Endothelial cell of umbilical vein (primary cell): ENCODE measurements around the gene SRCAP. TPM values are rescaled to one million over a fixed set of nuclear protein-coding genes. Genes with fewer than 3 reads are reported as not detected.
A peak's percentile ranks its signal among the peaks of the same experiment; 100 is the strongest.

Experiments
- BruUV-seq: library from RNA; stranded (reverse); fragments of 400-500 nt; replicated peaks from 2 replicates; lab custom pipeline; 2021; lab: Mats Ljungman, UMichigan
- CTCF ChIA-PET: fragments of 300-600, 350-600 bp; sonication (Branson Sonifier 250); formaldehyde crosslinking; loops from one replicate; lab custom pipeline; 2021; ENCODE audit warnings: antibody characterized with exemption, inconsistent platforms; lab: Charles Lee
- POLR2A ChIA-PET: fragments of 300-600, 350-600 bp; sonication (Branson Sonifier 250); formaldehyde crosslinking; loops from one replicate; lab custom pipeline; 2021; ENCODE audit warnings: antibody characterized with exemption, inconsistent platforms; lab: Charles Lee
- DNase-seq: peaks from one replicate; pipeline ENCODE4 v3.0.0-alpha.2; 2011; ENCODE audit warnings: low read depth, low spot score
- FAIRE-seq: peaks from 2 replicates; lab custom pipeline; 2011; peaks lifted over from hg19 to GRCh38; lab: Jason Lieb, UNC
- H2AFZ ChIP-seq: 2 replicates; pipeline ENCODE4 v1.6.0; 2012; ENCODE audit warnings: low read depth, low read length, control low read depth, inconsistent platforms
- H3K27ac ChIP-seq: 2 replicates; pipeline ENCODE4 v1.5.1; 2011; ENCODE audit warnings: low read depth, mild to moderate bottlenecking, control low read depth, low read length, moderate library complexity; ENCODE audit not compliant: insufficient read depth
- H3K27me3 ChIP-seq, 2 experiments: 2 replicates each; pipeline versions ENCODE4 v1.6.0 to v1.6.1; 2011; ENCODE audit warnings: low read length in 2 of 2, mixed read lengths in 1 of 2; ENCODE audit not compliant: control insufficient read depth in 2 of 2, insufficient read depth in 2 of 2
- H3K36me3 ChIP-seq, 2 experiments: 2 replicates in 1 of 2; 3 replicates in 1 of 2; pipeline ENCODE4 v1.5.1; 2011; ENCODE audit warnings: low read length in 2 of 2, mild to moderate bottlenecking in 1 of 2, moderate library complexity in 1 of 2; ENCODE audit not compliant: control insufficient read depth in 2 of 2, insufficient read depth in 2 of 2; ENCODE audit errors: extremely low read depth in 1 of 2
- H3K4me1 ChIP-seq: 3 replicates; pipeline ENCODE4 v1.5.1; 2011; ENCODE audit warnings: mild to moderate bottlenecking, low read length; ENCODE audit not compliant: control insufficient read depth, insufficient read depth; ENCODE audit errors: extremely low read depth
- H3K4me2 ChIP-seq: 2 replicates; pipeline ENCODE4 v1.6.1; 2011; ENCODE audit warnings: low read length, control low read depth, mixed read lengths; ENCODE audit not compliant: insufficient read depth
- H3K4me3 ChIP-seq, 3 experiments: fragments of 200-600 bp in 1 of 3; sonication (generic), shearing (Covaris generic) in 1 of 3; replicated peaks in 1 of 3; 2 replicates each; pipeline ENCODE4 v1.5.1; 2011 to 2016; ENCODE audit warnings: control low read depth in 3 of 3, low read length in 3 of 3, mild to moderate bottlenecking in 2 of 3, inconsistent platforms in 1 of 3, low read depth in 1 of 3, moderate library complexity in 1 of 3; ENCODE audit not compliant: insufficient read depth in 1 of 3
- H3K79me2 ChIP-seq: 2 replicates; pipeline ENCODE4 v1.6.0; 2012; ENCODE audit warnings: low read length, inconsistent platforms; ENCODE audit not compliant: control insufficient read depth, insufficient read depth
- H3K9ac ChIP-seq: replicated peaks from 2 replicates; pipeline ENCODE3; 2011; ENCODE audit warnings: low read length, control low read depth; ENCODE audit not compliant: insufficient read depth; ENCODE audit errors: extremely low read depth
- H3K9me1 ChIP-seq: replicated peaks from 3 replicates; pipeline ENCODE4 v1.6.0; 2011; ENCODE audit warnings: mild to moderate bottlenecking, low read length; ENCODE audit not compliant: control insufficient read depth, insufficient read depth; ENCODE audit errors: extremely low read depth
- H3K9me3 ChIP-seq: replicated peaks from 2 replicates; pipeline ENCODE4 v1.5.1; 2012; ENCODE audit warnings: low read length, inconsistent platforms; ENCODE audit not compliant: control insufficient read depth, insufficient read depth
- H4K20me1 ChIP-seq: replicated peaks from 2 replicates; pipeline ENCODE3; 2011; ENCODE audit warnings: mild to moderate bottlenecking, low read length; ENCODE audit not compliant: control insufficient read depth, insufficient read depth; ENCODE audit errors: extremely low read depth
- EZH2 ChIP-seq: IDR thresholded peaks from 2 replicates; pipeline ENCODE4 v1.6.1; 2012; ENCODE audit warnings: borderline replicate concordance, low read depth, mild to moderate bottlenecking, moderate library complexity, low read length, inconsistent platforms; ENCODE audit not compliant: severe bottlenecking
- FOS ChIP-seq: IDR thresholded peaks from 2 replicates; pipeline ENCODE4 v1.6.1; 2011; ENCODE audit warnings: mild to moderate bottlenecking, low read length, moderate library complexity, borderline replicate concordance; ENCODE audit not compliant: insufficient read depth
- GATA2 ChIP-seq: IDR thresholded peaks from 2 replicates; pipeline ENCODE4 v1.7.0; 2011; ENCODE audit warnings: low read depth, mild to moderate bottlenecking, moderate library complexity, mixed read lengths, low read length; ENCODE audit not compliant: insufficient read length, insufficient read depth
- JUN ChIP-seq: IDR thresholded peaks from 2 replicates; pipeline ENCODE4 v1.6.1; 2011; ENCODE audit warnings: borderline replicate concordance, low read depth; ENCODE audit not compliant: insufficient read length, insufficient read depth
- MYC ChIP-seq: IDR thresholded peaks from one replicate; pipeline ENCODE4 v1.6.1; 2011; ENCODE audit warnings: mild to moderate bottlenecking, low read depth, low read length
- POLR2A ChIP-seq: IDR thresholded peaks from 2 replicates; pipeline ENCODE4 v1.6.1; 2012; ENCODE audit warnings: low read depth, mild to moderate bottlenecking, control low read depth, low read length
- POLR2AphosphoS5 ChIP-seq: IDR thresholded peaks from 2 replicates; pipeline ENCODE4 v1.6.1; 2012; ENCODE audit warnings: low read depth, mild to moderate bottlenecking, control low read depth, low read length, moderate library complexity; ENCODE audit not compliant: insufficient read depth
- dilution Hi-C: fragments of 300-500 bp; cut with MboI; formaldehyde crosslinking; loops from one replicate; pipeline ENCODE4 v1.15.0; 2019; ENCODE audit warnings: low sequenced_read_pairs; ENCODE audit not compliant: extremely low pct_ligation_motif_present
- intact Hi-C: fragments of 100-400 bp; cut with micrococcal nuclease; formaldehyde crosslinking; loops from one replicate; pipeline ENCODE4 v1.10.0; 2022
- polyA plus RNA-seq, 4 experiments: library from polyadenylated mRNA; depleted of rRNA in 3 of 4; stranded (reverse) in 3 of 4; unstranded in 1 of 4; fragments of >200 nt; gene quantifications; 2 replicates each; pipeline versions ENCODE4 v1.2.1 to v1.2.3, GENCODE V29; 2011 to 2012; ENCODE audit warnings: missing spikeins in 1 of 4
- total RNA-seq: library from RNA; stranded (reverse); gene quantifications from 2 replicates; pipeline ENCODE4 v1.2.3, GENCODE V29; 2021
- TF ChIP-seq, protein P1 (sequence below): IDR thresholded peaks from 2 replicates; pipeline ENCODE4 v1.6.1; 2011; ENCODE audit not compliant: insufficient read depth, insufficient read length
- TF ChIP-seq, protein P2 (sequence below), 2 donors: IDR thresholded peaks; 1 replicate in 1 of 2; 2 replicates in 1 of 2; pipeline ENCODE4 v1.5.1; 2011; ENCODE audit warnings: low read length in 2 of 2, mild to moderate bottlenecking in 2 of 2, moderate library complexity in 2 of 2, control low read depth in 1 of 2, inconsistent platforms in 1 of 2, low read depth in 1 of 2; ENCODE audit not compliant: insufficient read depth in 1 of 2; ENCODE audit errors: extremely low read depth in 1 of 2

Gene SRCAP
- total and polyA plus RNA-seq, 2 donors (not counting 3 experiments of a cell fraction or from before 2014, with no cell fraction given): 11.0 to 77.7 TPM

DNA sequence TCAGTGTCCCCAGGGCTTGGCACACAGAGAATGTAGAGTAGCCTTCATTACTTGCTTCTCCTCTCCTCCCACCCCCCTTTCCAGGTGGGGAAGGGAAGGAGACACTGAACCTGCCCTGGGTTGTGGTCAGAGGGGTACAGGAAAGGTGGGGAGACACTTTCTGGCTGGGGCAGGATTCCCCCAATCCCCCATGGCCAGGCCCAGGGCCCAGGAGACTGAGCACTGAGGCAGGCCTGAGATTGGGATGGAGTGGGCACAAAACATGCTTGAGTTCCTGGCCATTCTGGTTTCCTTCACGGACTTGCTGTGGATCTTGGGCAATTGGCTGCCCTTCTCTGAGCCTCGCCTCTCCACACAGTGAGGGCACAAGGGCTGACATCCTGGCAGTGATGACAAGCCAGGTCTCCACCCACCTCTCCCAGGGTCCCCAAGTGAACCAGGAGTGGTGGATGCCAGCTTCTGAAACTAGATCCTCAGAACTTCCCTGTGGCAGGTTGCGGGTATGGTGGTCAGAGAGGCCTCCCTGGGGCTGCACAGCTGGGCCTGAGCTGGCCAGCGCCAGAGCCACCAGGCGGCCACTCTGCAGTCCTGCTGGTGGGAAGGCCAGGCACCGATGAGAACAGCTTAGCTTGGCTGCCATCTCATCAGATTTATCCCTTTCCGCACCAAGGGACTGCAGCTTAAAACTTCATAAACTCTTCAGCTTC lies 78.8 kb downstream of the SRCAP start:
- H3K4me3 ChIP-seq: no peak overlapping the region
- dilution Hi-C loops: no loop called here
- H3K4me1 ChIP-seq: peaks cover 8% of the 10 kb centered on the region
- no peaks in the 10 kb centered on the region for H3K9me3 ChIP-seq
- H3K79me2 ChIP-seq: no peaks in the 10 kb centered on the region
- TF ChIP-seq POLR2A (peak; percentile 28), FOS (no peak)
- H4K20me1 ChIP-seq: no peaks in the 10 kb centered on the region
- no peak overlapping the region for H3K9ac ChIP-seq
- ChIA-PET POLR2A (no interaction called here), CTCF (interaction anchor here (2.2 kb wide), 1 partner anchor 37 kb away, joined by 9 read pairs; no protein-coding TSS in a partner anchor)
- BruUV-seq: no TSS peak
- no peak overlapping the region for H3K27ac ChIP-seq
- H3K27me3 ChIP-seq: no peaks in the 10 kb centered on the region
- no peak for DNase-seq
- peaks cover 0 to 20% of the 10 kb centered on the region in 2 experiments for H3K36me3 ChIP-seq
- no peak overlapping the region for H2AFZ ChIP-seq
- H3K4me2 ChIP-seq: no peak overlapping the region
- intact Hi-C loops: no loop called here
- no peaks in the 10 kb centered on the region for H3K9me1 ChIP-seq
- FAIRE-seq: no peak

DNA sequence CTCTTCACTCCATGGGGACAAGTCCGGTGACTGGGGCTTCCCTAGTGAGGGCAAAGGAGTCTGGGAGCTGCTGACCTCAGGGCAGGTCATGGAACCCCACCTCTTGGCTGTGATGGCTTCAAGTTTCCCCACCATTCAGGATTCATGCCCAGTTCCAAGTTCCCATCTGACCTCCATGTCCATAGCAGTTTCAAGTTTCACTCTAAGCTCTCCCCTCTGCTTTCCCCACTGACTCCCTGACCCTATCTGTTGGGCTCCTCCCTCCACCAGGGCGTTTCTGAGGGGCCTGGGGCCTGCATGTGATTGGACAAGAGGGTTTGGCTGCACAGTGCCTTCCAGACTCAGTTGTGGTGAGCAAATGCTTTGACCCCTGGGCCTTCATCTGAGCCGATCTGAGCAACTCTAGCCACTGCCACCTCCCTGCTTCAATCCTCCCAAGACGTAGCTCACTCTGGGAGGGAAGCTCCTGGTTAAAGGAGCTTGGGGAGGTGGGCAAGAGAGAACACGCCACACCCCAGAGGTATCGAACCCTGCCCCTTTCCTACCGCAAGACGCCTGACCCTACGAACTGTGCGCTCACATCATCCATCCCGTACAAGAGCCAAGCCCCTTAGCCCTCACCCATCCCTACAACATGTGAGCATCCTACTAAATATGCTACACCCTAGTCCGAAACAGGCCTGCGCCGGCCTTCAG lies 79.7 kb downstream of the SRCAP start:
- TF ChIP-seq, protein P1, sequence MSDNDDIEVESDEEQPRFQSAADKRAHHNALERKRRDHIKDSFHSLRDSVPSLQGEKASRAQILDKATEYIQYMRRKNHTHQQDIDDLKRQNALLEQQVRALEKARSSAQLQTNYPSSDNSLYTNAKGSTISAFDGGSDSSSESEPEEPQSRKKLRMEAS: no peak
- TF ChIP-seq JUN: no peak
- TF ChIP-seq, protein P2, sequence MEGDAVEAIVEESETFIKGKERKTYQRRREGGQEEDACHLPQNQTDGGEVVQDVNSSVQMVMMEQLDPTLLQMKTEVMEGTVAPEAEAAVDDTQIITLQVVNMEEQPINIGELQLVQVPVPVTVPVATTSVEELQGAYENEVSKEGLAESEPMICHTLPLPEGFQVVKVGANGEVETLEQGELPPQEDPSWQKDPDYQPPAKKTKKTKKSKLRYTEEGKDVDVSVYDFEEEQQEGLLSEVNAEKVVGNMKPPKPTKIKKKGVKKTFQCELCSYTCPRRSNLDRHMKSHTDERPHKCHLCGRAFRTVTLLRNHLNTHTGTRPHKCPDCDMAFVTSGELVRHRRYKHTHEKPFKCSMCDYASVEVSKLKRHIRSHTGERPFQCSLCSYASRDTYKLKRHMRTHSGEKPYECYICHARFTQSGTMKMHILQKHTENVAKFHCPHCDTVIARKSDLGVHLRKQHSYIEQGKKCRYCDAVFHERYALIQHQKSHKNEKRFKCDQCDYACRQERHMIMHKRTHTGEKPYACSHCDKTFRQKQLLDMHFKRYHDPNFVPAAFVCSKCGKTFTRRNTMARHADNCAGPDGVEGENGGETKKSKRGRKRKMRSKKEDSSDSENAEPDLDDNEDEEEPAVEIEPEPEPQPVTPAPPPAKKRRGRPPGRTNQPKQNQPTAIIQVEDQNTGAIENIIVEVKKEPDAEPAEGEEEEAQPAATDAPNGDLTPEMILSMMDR (IDR thresholded peaks at IDR 0.05; ENCODE audit: extremely low read depth in 1 of 2, insufficient read depth in 1 of 2, low read depth in 1 of 2, low read length in 2 of 2): no peak
- no peak for TF ChIP-seq EZH2
- no peak for TF ChIP-seq FOS
- no peak for TF ChIP-seq POLR2AphosphoS5
- TF ChIP-seq POLR2A: no peak
- no peak for TF ChIP-seq GATA2
- TF ChIP-seq MYC: no peak
- BruUV-seq: no TSS peak
- no peaks in the 10 kb centered on the region for H3K79me2 ChIP-seq
- POLR2A ChIA-PET: no interaction called here
- H2AFZ ChIP-seq: no peak overlapping the region
- DNase-seq (no peak), FAIRE-seq (no peak)
- H3K27ac ChIP-seq: no peak overlapping the region
- H3K9me1 ChIP-seq: no peaks in the 10 kb centered on the region
- intact Hi-C loops: no loop called here
- no peak overlapping the region for H3K9ac ChIP-seq
- dilution Hi-C loops: no loop called here
- peaks cover 8% of the 10 kb centered on the region for H3K4me1 ChIP-seq
- H3K9me3 ChIP-seq: no peaks in the 10 kb centered on the region
- no peaks in the 10 kb centered on the region for H3K27me3 ChIP-seq
- H3K4me2 ChIP-seq: no peak overlapping the region
- H3K36me3 ChIP-seq: peaks cover 0 to 23% of the 10 kb centered on the region in 2 experiments
- CTCF ChIA-PET: interaction anchor here (2.2 kb wide), 1 partner anchor 36 kb away, joined by 9 read pairs; no protein-coding TSS in a partner anchor
- H3K4me3 ChIP-seq: no peak overlapping the region
- no peaks in the 10 kb centered on the region for H4K20me1 ChIP-seq
